Vagina (tissue), 2 donors: ENCODE measurements around the gene FAM25A. TPM values are rescaled to one million over a fixed set of nuclear protein-coding genes. Genes with fewer than 3 reads are reported as not detected.
"Not testable (repeated sequence)": the region's sequence is repeated elsewhere in the genome, so short reads cannot be mapped to it uniquely, and the experiment has no call there.

Experiments used
- DNase-seq, 2 donors: peaks; one replicate each; pipeline ENCODE4 v3.0.0-alpha.2; 2017; ENCODE audit errors: extremely low spot score in 2 of 2
- H3K27ac ChIP-seq: fragments of 200-600 bp; sonication (generic); one replicate; pipeline ENCODE4 v1.5.1; 2019
- H3K27me3 ChIP-seq: fragments of 200-600 bp; sonication (generic); one replicate; pipeline ENCODE4 v1.5.1; 2019
- H3K36me3 ChIP-seq, 2 donors: fragments of 200-600 bp; sonication (generic); one replicate each; pipeline ENCODE4 v1.5.1; 2017 to 2019
- H3K4me1 ChIP-seq: fragments of 200-600 bp; sonication (generic); one replicate; pipeline ENCODE4 v1.5.1; 2019
- H3K4me3 ChIP-seq, 2 donors: fragments of 200-600 bp; sonication (generic); 1 replicate in 1 of 2; 2 replicates in 1 of 2; pipeline ENCODE4 v1.5.1; 2016 to 2019
- H3K9me3 ChIP-seq: fragments of 200-600 bp; sonication (generic); one replicate; pipeline ENCODE4 v1.5.1; 2019
- CTCF ChIP-seq, 3 experiments: fragments of 450-650 bp in 2 of 3; fragments of 200-600 bp in 1 of 3; sonication (generic) in 1 of 3; IDR thresholded peaks; one replicate each; pipeline ENCODE4 v1.5.1; 2017 to 2019; ENCODE audit warnings: antibody characterized with exemption in 3 of 3, mild to moderate bottlenecking in 2 of 3, moderate library complexity in 2 of 3
- POLR2A ChIP-seq, 2 donors: fragments of 450-650 bp; IDR thresholded peaks; one replicate each; pipeline ENCODE4 v1.6.1; 2017; ENCODE audit warnings: antibody characterized with exemption in 2 of 2, mild to moderate bottlenecking in 2 of 2, moderate library complexity in 2 of 2
- POLR2AphosphoS5 ChIP-seq, 2 donors: sonication (generic); formaldehyde crosslinking; IDR thresholded peaks; one replicate each; pipeline ENCODE4 v1.9.0; 2017; ENCODE audit warnings: antibody characterized with exemption in 2 of 2, mild to moderate bottlenecking in 2 of 2, low read depth in 1 of 2; ENCODE audit not compliant: insufficient read depth in 1 of 2
- intact Hi-C: fragments of 100-400 bp; cut with DNase I; formaldehyde crosslinking; loops from one replicate; pipeline ENCODE4 v1.15.1; 2023
- total RNA-seq: library from RNA; depleted of rRNA; stranded (reverse); fragments of >200 nt; gene quantifications from one replicate; pipeline ENCODE4 v1.2.3, GENCODE V29; 2016

The FAM25A gene
- total RNA-seq, 1 donor from 2014 or later, result 40.0 TPM

- H3K36me3 ChIP-seq, result no peaks in the 10 kb centered on the region
- H3K27me3 ChIP-seq, result no peaks in the 10 kb centered on the region
- no peak overlapping the region for H3K27ac ChIP-seq
- TF ChIP-seq POLR2A (IDR thresholded peaks at IDR 0.05) (no peak), POLR2AphosphoS5 (IDR thresholded peaks at IDR 0.05; ENCODE audit: insufficient read depth in 1 of 2, low read depth in 1 of 2) (no peak), CTCF (IDR thresholded peaks at IDR 0.05) (no peak)
- intact Hi-C loops, result no loop called here
- H3K9me3 ChIP-seq, result no peaks in the 10 kb centered on the region
- no peaks in the 10 kb centered on the region for H3K4me1 ChIP-seq
- no peak for DNase-seq
- H3K4me3 ChIP-seq, result no peak overlapping the region
Observed at GRCh38 chr10:87030912-87031635, 11.0 kb downstream of the FAM25A start.

GRCh38 chr10:87036623-87037022 lies 16.5 kb downstream of the FAM25A start:
- intact Hi-C loops, result no loop called here
- no peaks in the 10 kb centered on the region for H3K36me3 ChIP-seq
- no peak overlapping the region for H3K4me3 ChIP-seq
- H3K27me3 ChIP-seq, result no peaks in the 10 kb centered on the region
- H3K9me3 ChIP-seq, result no peaks in the 10 kb centered on the region
- no peak overlapping the region for H3K27ac ChIP-seq
- H3K4me1 ChIP-seq, result no peaks in the 10 kb centered on the region
- TF ChIP-seq CTCF (IDR thresholded peaks at IDR 0.05), result no peak
- DNase-seq, result no peak

DNA sequence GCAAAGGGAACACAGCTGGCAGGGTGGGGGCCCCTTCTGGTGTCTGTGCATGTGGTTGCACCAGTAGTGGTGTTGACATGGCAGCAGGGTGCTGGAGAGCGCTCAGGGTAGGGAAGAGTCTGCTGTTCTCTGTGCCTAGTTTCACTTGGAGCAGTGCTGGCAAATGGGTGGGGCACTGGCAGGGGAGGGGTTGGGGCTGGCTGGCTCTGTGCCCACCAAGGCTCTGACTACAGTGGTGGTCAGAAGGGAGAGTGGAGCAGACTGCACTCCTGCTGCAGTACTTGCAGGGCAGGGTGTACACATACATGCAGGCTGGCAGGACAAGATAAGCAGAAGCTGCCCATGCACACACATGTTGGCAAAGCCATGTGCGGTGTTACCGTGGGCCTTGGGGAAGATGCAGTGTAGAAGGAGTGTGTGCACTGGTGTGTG lies 18.2 kb downstream of the FAM25A start:
- Histone ChIP-seq H3K27me3 (no peaks in the 10 kb centered on the region), H3K4me3 (no peak overlapping the region), H3K36me3 (no peaks in the 10 kb centered on the region), H3K27ac (no peak overlapping the region), H3K9me3 (no peaks in the 10 kb centered on the region), H3K4me1 (no peaks in the 10 kb centered on the region)
- TF ChIP-seq POLR2AphosphoS5 (IDR thresholded peaks at IDR 0.05; ENCODE audit: insufficient read depth in 1 of 2, low read depth in 1 of 2) (no peak), CTCF (IDR thresholded peaks at IDR 0.05) (no peak), POLR2A (IDR thresholded peaks at IDR 0.05) (no peak)
- no peak for DNase-seq
- intact Hi-C loops, result no loop called here

DNA sequence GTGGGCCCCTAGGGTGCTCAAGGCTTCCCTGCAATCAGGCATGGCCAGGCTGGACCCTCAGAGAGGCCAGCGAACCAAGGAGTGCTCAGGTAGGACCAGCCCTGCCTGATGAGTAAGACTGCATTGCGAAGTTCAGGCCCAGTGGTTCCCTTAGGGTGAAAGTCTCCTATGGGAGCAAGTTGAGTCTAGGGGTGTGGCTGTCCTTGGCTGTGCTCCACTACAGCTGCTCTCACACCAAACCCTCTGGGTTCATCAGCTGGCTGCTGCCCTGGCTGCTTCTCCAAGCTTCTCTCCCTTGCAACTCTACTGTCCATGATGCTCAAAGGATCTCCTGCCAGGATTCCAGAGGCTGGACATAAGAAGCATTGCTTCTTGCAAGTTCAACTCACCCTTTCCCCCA lies 18.7 kb downstream of the FAM25A start:
- H3K9me3 ChIP-seq, result no peaks in the 10 kb centered on the region
- no peaks in the 10 kb centered on the region for H3K36me3 ChIP-seq
- H3K4me1 ChIP-seq, result no peaks in the 10 kb centered on the region
- no peak overlapping the region for H3K27ac ChIP-seq
- TF ChIP-seq POLR2AphosphoS5 (IDR thresholded peaks at IDR 0.05; ENCODE audit: insufficient read depth in 1 of 2, low read depth in 1 of 2) (peak in 1 of 2 donors; percentile 20), POLR2A (IDR thresholded peaks at IDR 0.05) (no peak), CTCF (IDR thresholded peaks at IDR 0.05) (no peak)
- no peak overlapping the region for H3K4me3 ChIP-seq
- DNase-seq, result no peak
- intact Hi-C loops, result no loop called here
- no peaks in the 10 kb centered on the region for H3K27me3 ChIP-seq

DNA sequence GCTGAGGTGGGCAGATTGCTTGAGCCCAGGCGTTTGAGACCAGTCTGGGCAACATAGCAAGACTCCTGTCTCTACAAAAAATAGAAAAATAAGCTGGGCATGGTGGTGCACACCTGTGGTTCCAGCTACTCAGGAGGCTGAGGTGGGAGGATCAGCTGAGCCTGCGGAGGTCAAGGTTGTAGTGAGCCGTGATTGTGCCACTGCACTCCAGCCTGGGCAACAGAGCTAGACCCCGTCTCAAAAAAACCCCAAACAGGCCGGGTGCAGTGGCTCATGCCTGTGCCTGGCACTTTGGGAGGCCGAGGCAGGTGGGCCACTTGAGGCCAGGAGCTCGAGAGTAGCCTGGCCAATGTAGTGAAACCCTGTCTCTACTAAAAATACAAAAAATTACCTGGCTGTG lies 23.5 kb downstream of the FAM25A start:
- H3K27me3 ChIP-seq, H3K4me1 ChIP-seq, H3K9me3 ChIP-seq, intact Hi-C loops, H3K4me3 ChIP-seq, DNase-seq, H3K27ac ChIP-seq: not testable (repeated sequence)
- peaks cover 0 to 18% of the 10 kb centered on the region in 2 donors for H3K36me3 ChIP-seq
